GM06990 (cell line): ENCODE results near the gene ASB10.

Experiments used
- DNase-seq: peaks from one replicate; pipeline ENCODE4 v3.0.0-alpha.2; 2011; ENCODE audit not compliant: insufficient read length; ENCODE audit errors: extremely low read depth
- H3K27me3 ChIP-seq: replicated peaks from 2 replicates; pipeline ENCODE4 v1.6.0; 2011; ENCODE audit warnings: low read length; ENCODE audit not compliant: control insufficient read depth, insufficient read depth
- H3K36me3 ChIP-seq: 2 replicates; pipeline ENCODE4 v1.5.1; 2011; ENCODE audit warnings: low read length; ENCODE audit not compliant: control insufficient read depth, insufficient read depth
- H3K4me3 ChIP-seq: replicated peaks from 2 replicates; pipeline ENCODE4 v1.5.1; 2011; ENCODE audit warnings: low read depth, mild to moderate bottlenecking, control low read depth, low read length
- TF ChIP-seq, protein P1 (sequence below): IDR thresholded peaks from 2 replicates; pipeline ENCODE4 v1.5.1; 2011; ENCODE audit warnings: low read length, control low read depth, mild to moderate bottlenecking, inconsistent platforms; ENCODE audit not compliant: insufficient read depth, poor library complexity, severe bottlenecking

The ASB10 gene

DNA sequence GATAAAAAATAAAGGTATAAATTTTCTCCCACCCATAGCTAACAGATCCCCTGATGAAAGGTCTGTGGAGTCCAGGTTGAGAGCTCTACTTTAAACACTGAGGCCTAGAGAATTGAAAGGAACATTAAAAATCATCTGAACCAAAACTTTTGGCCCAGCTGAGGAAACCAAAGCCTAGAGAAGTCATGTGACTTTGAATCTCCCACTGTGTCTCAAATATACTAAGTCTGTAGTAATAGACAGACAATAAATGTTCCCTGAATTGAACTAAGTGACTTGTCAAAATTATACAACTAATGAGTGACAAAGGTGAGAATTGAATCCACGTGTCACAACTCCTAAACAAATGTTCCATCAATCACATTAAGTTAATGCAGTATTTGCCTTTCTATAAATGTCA is 25.3 kb downstream of the ASB10 start:
- Histone ChIP-seq H3K4me3 (no peak overlapping the region), H3K27me3 (no peaks in the 10 kb centered on the region; the same call in none of the 2 replicates), H3K36me3 (no peaks in the 10 kb centered on the region)
- TF ChIP-seq, protein P1, sequence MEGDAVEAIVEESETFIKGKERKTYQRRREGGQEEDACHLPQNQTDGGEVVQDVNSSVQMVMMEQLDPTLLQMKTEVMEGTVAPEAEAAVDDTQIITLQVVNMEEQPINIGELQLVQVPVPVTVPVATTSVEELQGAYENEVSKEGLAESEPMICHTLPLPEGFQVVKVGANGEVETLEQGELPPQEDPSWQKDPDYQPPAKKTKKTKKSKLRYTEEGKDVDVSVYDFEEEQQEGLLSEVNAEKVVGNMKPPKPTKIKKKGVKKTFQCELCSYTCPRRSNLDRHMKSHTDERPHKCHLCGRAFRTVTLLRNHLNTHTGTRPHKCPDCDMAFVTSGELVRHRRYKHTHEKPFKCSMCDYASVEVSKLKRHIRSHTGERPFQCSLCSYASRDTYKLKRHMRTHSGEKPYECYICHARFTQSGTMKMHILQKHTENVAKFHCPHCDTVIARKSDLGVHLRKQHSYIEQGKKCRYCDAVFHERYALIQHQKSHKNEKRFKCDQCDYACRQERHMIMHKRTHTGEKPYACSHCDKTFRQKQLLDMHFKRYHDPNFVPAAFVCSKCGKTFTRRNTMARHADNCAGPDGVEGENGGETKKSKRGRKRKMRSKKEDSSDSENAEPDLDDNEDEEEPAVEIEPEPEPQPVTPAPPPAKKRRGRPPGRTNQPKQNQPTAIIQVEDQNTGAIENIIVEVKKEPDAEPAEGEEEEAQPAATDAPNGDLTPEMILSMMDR: no peak
- DNase-seq: no peak

DNA sequence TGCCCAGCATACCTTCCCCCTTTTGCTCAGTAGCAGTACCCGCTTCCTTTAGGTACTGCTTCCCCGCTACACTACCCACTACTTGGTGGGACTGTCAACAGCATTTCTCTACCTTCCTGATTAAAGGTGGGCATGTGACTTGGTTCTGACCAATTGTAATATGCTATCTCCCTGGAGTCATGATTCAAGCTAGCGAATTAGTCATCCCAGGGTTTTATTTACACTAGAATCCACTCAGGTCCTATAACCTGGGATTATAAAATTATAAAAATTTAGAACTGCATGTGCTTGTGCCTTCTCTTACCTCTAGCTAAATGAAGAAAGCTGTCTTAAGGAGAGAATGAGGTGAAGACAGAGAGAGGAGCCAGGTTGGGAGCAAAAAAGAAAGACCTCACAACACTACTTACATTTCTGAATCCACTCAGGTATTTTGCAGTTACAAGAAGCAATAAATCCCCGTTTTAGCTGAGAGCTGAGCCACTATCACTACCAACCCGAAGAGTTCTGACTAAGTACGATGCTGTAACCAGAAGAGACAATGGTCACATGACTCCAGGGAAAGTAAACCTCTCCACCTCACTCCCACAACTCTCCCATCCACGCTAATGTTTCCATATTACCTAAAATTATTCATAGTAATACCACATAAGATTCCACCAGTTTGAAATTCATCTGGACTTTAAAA is 29.3 kb downstream of the ASB10 start:
- TF ChIP-seq, protein P1: no peak
- Histone ChIP-seq H3K36me3 (no peaks in the 10 kb centered on the region), H3K4me3 (no peak overlapping the region), H3K27me3 (peaks cover 2% of the 10 kb centered on the region)
- no peak for DNase-seq

DNA sequence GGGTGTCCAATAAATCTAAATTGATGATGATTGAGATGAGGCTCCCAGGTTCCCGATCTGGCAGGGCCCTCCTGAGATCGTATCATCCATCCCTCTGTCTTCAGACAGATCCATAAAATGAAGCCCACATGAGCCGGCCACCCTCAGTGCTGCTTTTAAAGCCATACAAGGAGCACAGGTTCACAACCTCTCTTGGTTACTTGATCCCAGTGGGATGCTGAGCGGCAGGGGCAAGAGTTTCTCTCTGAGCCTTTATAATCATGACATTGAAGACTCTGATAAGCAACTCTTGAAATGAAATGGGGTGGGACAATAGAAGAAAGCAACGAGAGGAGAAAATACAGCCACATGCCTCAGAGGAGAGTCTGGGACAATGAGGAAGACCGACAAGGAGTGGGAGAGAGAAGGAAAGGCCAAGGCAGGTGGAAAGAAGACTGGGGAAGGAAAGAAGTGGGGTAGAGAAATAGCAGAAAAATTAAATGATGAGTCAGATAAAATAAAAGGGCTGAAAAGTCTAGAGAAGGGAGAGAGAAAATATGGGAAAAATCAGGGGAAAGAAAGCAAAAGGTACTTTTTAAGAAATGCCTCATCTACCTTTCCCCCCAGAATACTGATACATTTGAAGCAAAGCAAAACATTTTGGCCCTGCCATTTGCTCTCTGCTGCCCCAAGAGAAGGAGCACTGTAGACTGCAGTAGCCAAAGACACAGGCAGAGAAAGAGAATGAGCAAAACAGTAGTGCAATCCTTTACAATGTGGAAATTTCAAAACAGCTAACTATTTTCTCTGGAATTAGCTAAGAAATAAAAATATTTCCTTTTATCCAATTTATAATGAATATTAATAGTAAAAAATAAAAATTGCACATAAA is 34.2 kb downstream of the ASB10 start:
- TF ChIP-seq, protein P1: no peak
- peaks cover 2% of the 10 kb centered on the region for H3K27me3 ChIP-seq
- H3K4me3 ChIP-seq: no peak overlapping the region
- H3K36me3 ChIP-seq: no peaks in the 10 kb centered on the region
- DNase-seq: no peak

DNA sequence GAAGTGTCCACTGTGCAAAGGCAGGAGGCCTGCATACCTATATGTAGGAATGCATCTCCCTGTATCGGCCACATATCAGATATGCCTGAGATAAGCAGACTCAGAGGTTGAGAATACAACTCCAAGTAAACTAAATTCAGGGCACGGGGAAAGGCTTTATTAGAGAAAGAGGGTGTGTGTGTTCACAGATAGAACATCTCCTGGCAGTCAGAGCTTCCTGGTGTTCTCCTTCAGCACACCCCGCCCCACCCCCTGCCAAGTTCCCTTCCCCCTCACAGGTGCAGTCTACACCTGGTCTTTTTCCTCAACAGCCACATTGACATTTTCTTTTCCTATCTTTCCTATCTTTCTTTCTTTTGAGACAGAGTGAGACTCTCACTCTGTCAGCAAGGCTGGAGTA is 36.7 kb downstream of the ASB10 start:
- Histone ChIP-seq H3K27me3 (peaks cover 2% of the 10 kb centered on the region), H3K36me3 (no peaks in the 10 kb centered on the region; the same call in 1 of the 2 replicates)
- DNase-seq: no peak

DNA sequence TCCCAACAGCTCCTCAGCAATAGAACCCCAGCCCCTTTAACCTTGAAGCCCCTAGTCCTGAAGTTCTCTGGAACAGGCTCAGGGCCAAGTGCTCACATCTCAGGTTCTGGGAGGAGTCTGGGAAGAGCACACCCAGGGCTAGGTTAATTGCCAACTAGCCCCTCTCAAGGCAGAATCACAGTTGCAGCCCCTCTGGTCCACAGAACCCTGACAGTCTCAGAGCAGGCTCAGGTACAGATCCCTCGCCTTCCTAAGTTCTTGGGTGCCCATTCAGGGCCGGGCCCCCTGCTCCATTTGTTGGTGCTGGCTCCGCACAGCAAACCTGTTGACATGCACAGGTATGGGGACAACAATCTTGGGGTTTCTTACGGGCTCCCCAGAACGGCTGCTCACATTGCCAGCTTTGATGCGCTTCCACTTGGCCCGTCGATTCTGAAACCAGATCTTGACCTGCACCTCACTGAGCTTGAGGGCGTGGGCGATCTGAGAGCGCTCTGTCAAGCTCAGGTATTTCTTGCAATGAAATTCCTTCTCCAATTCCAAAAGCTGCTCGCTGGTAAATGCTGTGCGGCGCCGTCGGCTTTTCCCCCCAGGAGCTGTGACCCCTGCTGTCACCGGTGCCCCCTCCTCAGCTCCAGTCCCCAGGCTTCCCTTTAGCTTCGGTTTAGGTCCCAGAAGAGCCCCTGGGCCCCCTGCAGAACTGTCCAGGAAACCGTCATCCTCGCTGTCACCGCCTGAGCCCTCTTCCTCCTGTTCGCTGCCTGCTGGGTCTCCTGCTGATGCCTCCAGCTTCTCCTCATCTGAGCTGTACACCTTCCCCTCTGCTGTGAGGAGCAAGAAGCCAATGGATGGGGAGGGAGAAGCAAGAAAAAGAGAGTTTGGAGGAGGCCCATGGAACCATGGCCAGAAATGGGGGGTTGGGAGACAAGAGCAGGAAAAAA is 38.5 kb downstream of the ASB10 start:
- TF ChIP-seq, protein P1: no peak

More for the DNA sequence above, 36.7 kb downstream of the ASB10 start:
- no peak overlapping the region for H3K4me3 ChIP-seq
- TF ChIP-seq, protein P1: no peak

More for the DNA sequence above, 38.5 kb downstream of the ASB10 start:
- no peak for DNase-seq
- Histone ChIP-seq H3K4me3 (no peak overlapping the region), H3K27me3 (no peaks in the 10 kb centered on the region), H3K36me3 (peaks cover 6% of the 10 kb centered on the region)
